GM19452 (cell line): Measurements from ENCODE around the gene TMEM178B.

Experiments
- ATAC-seq: cut with Tn5 transposase; IDR thresholded peaks from one replicate; pipeline ENCODE4 v1.9.1; 2021; ENCODE audit not compliant: unreplicated experiment

TMEM178B gene

GRCh38 chr7:141511676-141512396 is 438.0 kb downstream of the TMEM178B start:
- no peak for ATAC-seq

- ATAC-seq = no peak
Observed at GRCh38 chr7:141512597-141512996, 438.7 kb downstream of the TMEM178B start.

GRCh38 chr7:141513720-141514119 is 439.9 kb downstream of the TMEM178B start:
- ATAC-seq = no peak

- no peak for ATAC-seq
Observed at GRCh38 chr7:141515941-141516340, 442.1 kb downstream of the TMEM178B start.

GRCh38 chr7:141519623-141520022 is 445.8 kb downstream of the TMEM178B start:
- no peak for ATAC-seq

- no peak for ATAC-seq
Observed at GRCh38 chr7:141522657-141523342, 448.9 kb downstream of the TMEM178B start.

GRCh38 chr7:141525973-141526514 is 452.2 kb downstream of the TMEM178B start:
- no peak for ATAC-seq

- no peak for ATAC-seq
Observed at GRCh38 chr7:141527076-141527475, 453.2 kb downstream of the TMEM178B start.

GRCh38 chr7:141528399-141528798 is 454.5 kb downstream of the TMEM178B start:
- no peak for ATAC-seq
